Daoy (cell line): Measurements from ENCODE around the gene GFOD1. TPM values are rescaled to one million over a fixed set of nuclear protein-coding genes. Genes with fewer than 3 reads are reported as not detected.
A peak's percentile ranks its signal among the peaks of the same experiment; 100 is the strongest.
"Not testable (repeated sequence)": the region's sequence is repeated elsewhere in the genome, so short reads cannot be mapped to it uniquely, and the experiment has no call there.

Experiments
- DNase-seq: peaks from one replicate; pipeline ENCODE4 v3.0.0-alpha.2; 2015; ENCODE audit warnings: low read depth
- total RNA-seq: library from RNA; depleted of rRNA; stranded (reverse); fragments of >200 nt; shearing (Covaris generic); gene quantifications from 2 replicates; pipeline ENCODE4 v1.2.3, GENCODE V29; 2014

The GFOD1 gene
- total RNA-seq, 1 experiment from 2014 or later = 4.5 TPM

GRCh38 chr6:13511913-13512717, 24.7 kb upstream of the GFOD1 start:
- no peak for DNase-seq

- DNase-seq = not testable (repeated sequence)
These were observed 23.8 kb upstream of the GFOD1 start for GRCh38 chr6:13511141-13511571.

- not testable (repeated sequence) for DNase-seq
These were observed 23.0 kb upstream of the GFOD1 start for GRCh38 chr6:13510433-13510832.

- DNase-seq = peak; percentile 17
These were observed 21.6 kb upstream of the GFOD1 start for GRCh38 chr6:13508711-13509705.

GRCh38 chr6:13507306-13507860, 20.0 kb upstream of the GFOD1 start:
- DNase-seq = no peak

DNA sequence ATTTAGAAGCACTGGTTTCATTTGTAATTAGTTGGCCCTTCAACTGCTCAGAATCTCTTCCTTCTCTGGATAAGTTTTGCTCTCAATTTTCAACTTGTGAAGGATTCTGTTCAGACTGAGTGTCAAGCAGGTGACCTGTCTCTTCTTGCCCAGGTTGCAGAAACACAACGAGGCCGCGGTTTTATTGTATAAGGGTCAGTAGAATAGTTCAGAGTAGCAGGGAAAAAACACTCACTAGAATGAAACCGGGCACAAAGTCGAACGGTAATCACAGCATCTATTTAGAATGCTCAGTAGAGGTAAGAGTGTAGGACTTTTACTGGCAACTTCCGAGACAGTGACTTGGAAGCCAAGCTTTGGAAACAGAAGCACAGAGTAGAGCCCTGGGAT, 17.9 kb upstream of the GFOD1 start:
- DNase-seq = no peak

- no peak for DNase-seq
These were observed 17.4 kb upstream of the GFOD1 start for GRCh38 chr6:13504611-13505344.

DNA sequence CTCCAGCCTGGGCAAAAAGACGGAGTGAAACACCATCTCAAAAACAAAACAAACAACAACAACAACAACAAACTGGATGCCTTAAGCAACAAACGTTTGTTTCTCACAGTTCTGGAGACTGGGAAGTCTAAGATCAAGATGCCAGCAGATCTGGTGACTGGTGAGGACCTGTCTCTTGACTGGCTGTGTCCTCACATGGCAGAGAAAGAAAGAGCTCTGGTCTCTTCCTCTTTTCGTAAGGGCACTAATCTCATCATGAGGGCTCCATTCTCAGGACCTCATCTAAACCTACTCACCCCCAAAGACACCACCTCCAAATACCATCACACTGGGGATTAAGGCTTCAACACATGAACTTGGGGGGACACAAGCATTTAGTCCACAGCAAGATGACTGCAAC, 13.5 kb upstream of the GFOD1 start:
- DNase-seq = no peak

DNA sequence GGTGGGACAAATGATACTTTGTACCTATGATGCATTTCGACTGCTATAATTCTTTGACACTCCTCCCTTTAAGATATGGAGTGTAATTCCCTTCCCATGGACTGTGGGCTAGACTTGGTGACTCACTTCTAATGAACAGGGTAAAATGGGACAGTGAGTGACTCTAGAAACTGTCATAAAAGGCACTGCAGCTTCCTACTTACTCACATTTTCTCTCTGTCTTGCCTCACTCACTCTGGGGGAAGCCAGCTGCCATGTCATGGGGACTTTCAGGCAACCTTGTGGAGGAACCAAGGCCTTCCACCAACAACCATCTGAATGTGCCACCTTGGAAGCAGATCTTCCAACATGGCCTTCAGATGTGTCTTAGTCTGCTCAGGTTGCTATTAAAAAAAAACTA, 12.9 kb upstream of the GFOD1 start:
- peak; percentile 53 for DNase-seq

- peak; percentile 56 for DNase-seq
These were observed 9.3 kb upstream of the GFOD1 start for GRCh38 chr6:13496513-13497190.

- DNase-seq = no peak
These were observed 8.4 kb upstream of the GFOD1 start for GRCh38 chr6:13495818-13496217.

DNA sequence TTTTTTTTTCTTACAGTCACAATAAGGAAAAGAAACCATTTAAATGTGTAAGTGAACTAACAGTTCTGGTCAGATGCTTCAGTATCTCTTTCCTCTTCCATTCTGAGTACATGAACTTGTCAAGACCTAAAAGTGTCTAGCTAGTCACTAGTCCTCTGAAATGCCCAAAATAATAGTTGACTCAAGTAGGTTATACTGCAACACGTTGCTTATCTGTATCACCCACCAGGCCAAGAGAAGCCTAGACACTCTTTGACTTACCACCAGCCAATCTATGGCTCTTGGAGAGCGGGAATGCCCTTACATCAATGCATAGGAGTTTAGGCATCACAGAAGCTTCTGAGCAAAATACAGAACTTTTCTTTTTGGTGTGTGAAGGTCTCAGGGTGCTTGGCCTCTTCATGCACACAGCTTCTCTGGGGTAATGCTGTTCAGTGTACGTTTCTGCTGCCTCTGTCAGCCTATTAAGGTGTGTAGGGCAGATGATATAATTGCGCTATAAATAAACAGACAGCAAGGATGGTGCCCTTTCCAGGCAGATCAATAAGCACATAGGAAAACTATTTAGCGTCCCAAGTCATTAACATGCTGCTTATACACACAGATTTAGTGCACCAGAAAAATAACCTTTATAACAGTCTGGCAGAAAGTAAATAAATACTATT, 7.8 kb upstream of the GFOD1 start:
- no peak for DNase-seq

DNA sequence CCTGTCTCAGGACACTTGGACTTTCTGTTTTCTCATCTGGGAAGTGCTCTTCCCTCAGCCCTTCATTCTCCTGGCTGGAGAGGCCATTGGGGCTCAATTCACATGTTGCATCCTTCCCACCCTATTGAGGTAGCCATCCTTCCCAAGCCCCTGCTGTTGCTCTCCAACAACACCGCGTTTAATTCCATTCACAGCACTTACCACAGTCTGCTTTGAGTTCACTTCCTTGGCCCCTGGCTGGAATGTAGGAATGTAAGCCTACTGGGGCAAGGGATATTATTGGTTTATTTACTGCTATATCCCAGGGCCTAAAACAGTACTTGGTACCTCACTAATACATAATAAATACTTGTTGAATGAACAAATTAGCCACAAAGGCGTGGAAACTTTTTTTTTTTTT, 6.7 kb upstream of the GFOD1 start:
- DNase-seq = no peak

DNA sequence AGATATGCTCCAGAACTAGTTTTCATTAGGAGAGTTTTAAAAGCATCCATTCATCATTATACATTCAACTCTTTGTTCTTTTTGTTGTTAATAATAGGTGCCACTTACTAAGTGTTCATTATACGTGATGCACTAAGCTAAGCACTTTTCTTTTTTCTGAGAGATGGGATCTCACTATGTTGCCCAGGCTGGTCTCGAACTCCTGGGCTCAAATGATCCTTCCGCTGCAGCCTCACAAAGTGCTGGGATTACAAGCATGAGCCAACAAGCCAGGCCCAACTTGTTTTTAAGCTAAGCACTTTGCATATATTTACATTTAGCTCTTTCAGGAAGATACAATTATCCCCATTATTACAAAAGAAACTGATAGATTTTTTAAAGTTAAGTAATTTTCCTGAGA, 5.7 kb upstream of the GFOD1 start:
- no peak for DNase-seq

DNA sequence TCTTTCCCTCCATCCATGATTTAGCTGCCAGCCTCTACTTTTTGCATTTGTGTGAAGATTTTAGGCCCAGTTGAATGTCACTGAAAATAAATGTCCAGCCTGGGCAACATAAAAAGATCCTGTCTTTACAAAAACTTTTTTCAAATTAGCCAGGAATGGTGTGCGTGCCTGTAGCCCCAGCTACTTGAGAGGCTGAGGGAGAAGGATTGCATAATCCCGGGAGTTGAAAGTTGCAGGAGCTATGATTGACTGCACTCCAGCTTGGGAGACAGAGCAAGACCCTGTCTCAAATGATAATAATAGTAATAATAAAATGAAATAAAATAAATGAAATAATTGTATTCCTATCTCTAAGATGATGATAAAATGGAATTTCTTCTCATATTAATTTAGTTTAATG, 5.0 kb upstream of the GFOD1 start:
- no peak for DNase-seq

DNA sequence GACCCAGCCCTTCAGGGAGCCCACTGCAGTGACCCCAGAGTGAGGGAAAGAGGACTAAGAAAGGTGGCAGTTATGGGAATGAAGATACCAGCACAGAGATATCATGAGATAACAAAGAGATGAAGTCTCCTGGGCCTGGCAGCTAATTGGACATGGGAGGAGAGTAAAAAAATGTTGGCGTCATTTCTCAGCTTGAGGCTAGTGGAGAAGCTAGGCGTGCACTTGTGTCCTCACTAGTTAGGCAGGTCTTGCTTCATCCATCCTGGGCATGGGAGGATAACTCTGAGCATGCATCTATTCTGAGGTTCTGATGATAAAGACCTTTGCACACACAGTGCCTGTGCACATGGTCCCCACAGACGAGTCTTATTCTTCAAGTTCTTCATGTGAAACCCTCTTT, 4.1 kb upstream of the GFOD1 start:
- DNase-seq = no peak

DNA sequence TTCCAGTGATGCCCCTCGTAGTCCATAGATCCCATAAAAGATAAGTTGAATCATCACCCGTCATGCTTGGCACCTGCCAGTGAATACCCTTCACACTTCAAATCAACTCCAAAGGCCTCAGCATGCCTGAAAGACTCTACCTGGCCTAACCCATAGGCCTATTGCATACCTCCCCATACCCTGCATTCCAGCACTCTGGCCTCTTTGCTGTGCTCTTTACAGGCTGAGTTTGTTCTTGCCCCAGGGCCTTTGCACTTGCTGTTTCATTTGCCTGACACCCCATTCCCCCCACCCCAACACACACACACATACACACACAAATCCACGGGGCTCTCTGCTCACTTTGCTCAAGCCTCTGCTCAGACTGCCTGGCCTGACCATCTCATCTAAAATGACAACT, 3.0 kb upstream of the GFOD1 start:
- DNase-seq = no peak

- no peak for DNase-seq
These were observed 1.5 kb upstream of the GFOD1 start for GRCh38 chr6:13488896-13489237.

DNA sequence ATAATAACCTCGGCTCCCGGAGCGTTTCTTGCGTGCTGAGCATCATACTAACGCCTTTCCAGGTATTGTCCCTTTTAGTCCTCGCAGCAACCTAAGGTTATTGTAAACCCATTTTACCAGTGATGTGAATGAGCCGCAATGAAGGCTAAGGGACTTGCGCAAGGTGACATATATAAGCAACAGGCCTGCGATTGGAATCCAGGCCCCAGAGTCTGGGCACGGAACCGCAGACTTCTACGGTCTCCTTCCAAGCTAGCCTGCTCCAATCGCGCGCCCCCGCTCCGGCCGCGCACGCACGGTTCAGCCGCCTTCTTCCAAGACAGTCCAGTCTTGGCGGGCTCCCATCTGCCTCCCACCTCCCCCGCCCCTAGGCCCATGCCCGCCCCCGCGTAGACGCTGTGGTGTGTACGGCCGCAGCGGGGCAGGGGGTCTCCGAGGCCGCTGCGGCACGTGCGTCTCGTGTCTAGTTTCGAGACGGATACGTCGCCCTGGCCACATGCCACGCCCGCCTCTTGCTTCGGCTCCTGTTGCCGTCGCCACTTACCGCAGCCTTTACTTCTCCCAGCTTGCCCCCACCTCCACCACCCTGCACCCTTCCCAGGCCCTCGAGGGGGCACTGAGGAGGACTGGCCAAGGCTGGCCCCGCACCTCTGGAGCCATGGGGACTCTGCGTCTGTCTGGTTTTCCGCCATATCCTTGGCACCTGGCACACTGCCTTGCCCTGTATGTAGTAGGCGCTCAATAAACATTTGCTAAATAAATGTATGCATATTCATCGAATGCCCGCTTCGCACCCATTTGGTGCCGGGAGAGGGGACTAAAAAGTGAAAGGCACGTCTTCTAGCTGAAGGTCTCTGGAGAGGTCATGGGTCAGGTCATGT, 855 bp upstream of the GFOD1 start:
- peak; percentile 60 for DNase-seq

DNA sequence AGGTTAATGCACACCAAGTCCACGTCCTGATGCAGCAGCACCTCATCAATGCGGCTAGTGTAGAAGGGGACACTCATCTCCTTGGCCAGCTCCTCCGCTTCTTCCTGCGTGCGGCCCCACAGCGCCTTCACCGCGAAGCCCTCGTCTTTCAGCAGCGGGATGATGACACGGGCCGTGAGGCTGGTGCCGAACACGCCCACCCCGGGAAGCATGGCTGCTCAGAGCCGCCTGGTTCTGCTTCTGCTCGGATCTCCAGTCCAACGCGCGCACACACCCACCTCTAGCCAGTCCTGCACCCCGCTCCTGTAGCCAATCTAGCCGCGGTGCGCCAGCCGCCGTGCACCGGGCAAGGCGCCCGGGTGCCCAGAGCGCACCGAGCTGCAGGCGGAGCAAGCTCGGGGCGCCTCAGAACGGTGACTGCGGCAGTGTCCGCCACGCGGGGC, 700 bp downstream of the GFOD1 start:
- DNase-seq = peak; percentile 81
